HG03196 (cell line): ENCODE data around the gene CENPC.
"Not testable (repeated sequence)": the region's sequence is repeated elsewhere in the genome, so short reads cannot be mapped to it uniquely, and the experiment has no call there.

ENCODE experiments used
- ATAC-seq: cut with Tn5 transposase; IDR thresholded peaks from one replicate; pipeline ENCODE4 v1.9.1; 2021; ENCODE audit not compliant: unreplicated experiment

The CENPC gene

DNA sequence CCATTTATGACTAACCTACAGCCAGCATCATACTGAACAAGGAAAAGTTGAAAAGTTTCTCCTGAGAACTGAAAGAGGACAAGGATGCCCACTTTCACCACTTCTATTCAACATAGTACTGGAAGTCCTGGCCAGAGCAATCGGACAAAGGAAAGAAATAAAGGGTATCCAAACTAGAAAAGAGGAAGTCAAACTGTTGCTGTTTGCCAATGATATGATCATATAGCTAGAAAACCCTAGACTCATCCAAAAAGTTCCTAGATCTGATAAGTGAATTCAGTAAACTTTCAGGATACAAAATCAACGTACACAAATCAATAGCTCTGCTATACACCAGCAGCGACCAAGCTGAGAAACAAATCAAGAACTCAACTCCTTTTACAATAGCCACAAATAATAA, 64.5 kb downstream of the CENPC start:
- no peak for ATAC-seq

DNA sequence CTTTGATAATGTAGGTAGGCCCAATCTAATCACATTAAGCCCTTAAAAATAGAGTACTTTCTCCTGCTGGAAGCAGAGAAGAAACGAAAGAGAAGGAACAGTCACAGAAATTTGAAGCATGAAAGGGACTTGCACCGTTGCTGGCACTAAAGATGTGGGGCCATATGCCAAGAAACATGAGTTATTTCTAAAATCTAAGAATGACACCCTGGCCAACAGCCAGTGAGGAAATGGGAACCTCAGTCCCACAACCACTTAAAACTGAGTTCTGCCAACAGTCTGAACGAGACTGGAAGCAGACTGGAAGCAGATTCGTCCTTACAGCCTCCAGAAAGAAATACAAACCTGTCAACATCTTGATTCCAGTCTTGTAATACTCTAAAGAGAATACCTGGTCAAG, 70.1 kb downstream of the CENPC start:
- ATAC-seq: no peak

DNA sequence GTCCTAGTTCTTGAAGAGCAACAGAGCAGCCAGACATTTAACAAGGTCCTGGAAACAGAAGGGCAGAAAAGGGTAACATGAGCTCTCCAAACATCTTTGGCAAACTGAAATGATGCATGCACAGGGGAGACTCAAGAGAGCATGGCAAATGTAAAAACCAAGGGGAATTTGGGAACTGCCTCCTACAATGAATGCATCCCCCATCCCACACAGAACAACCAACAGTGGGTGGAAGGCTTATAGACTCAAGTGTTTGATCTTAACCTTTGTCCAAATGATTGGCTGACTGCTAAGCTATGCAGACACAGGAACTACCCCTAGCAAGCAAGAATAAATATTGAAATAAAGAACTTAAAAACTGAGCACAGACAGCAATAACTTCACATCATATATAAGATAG, 74.4 kb downstream of the CENPC start:
- no peak for ATAC-seq

DNA sequence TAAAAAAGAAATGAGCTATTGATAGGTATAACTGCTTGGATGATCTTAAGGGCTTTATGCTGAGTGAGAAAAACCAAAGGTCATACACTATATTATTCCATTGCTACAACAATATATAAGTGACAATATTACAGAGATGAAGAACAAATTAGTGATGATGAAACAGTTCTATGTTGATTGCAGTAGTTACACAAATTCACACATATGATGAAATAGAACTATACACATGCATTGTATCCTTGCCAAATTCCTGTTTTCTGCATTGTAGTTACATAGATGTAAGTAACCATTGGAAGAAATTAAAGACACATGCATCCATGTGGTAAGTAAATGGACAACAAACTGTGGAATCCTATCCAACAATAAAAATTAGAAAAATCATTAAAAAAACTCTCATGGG, 76.5 kb downstream of the CENPC start:
- no peak for ATAC-seq

DNA sequence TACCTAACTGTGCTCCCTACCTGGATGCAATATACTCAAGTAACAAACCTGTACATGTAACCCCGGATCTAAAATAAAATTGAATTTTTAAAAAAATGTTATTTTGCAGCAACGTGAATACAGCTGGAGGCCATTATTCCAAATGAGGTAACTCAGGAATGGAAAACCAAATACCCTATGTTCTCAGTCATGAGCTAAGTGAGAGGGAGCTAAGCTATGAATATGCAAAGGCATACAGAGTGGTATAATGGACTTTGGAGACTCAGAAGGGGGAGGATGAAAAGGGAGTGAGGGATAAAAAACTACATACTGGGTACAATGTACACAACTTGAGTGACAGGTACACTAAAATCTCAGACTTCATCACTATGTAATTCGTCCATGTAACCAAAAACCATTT, 78.6 kb downstream of the CENPC start:
- ATAC-seq: no peak

DNA sequence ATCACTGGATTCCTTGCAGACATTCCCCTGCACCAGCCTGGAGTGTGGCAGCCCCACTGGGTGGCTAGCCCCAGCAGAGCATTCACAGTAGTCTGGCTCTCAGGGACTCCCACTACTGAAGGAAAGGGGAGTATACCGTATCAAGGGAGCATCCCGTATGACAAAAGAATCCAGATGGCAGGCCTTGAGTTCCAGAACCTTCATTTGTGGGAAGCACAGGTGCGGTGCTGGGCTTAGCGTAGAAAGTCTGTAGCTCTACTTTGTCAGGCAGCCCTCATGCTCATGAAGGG, 79.6 kb downstream of the CENPC start:
- no peak for ATAC-seq

DNA sequence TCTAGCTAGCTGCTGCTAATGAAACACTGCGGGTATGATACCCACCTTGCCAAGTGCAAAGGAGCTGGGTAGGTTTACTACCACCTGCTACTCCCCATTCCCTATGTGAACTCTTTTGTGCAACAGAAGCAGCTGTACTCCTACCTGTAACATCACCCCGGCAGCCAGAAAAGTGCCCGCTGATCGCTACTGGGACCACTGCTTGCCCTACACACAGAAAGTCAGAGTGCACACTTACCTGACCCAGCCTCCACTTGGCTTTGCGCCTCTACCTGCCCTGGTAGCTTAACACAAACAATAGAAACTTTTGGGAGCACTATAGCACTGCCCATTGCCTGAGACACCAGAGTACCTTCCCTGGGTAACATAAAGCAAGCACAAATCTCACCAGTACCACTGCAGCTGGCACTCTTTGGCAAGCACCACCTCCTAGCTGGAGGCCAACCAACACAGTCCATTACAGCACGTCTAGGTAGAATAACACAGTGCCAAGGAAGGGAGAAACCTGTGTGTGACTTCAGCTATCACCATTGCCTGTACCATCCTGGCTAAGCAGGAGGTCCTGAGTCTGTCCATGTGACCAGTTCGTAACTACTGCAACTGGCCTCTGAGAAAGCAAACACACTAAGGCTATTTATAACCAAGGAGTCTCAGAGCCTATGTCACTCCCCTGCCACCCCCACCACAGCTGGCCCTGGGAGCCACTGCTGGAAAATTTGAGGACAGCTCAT, 80.1 kb downstream of the CENPC start:
- ATAC-seq: no peak

DNA sequence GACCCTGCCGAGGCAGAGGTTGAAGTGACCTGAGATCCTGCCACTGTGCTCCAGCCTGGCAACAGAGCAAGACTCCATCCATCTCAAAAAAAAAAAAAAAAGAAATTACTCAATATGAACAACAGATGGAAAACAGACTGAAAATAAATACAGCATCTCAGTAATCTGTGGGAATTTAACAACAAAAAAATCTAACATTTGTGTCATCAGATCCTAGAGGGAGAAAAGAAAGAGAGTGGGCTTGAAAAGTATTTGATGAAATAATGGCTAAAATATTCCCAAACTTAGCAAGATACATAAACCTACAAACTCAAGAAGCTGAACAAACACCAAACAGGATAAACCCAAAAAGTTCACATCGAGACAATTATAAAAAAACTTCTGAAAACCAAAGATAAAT, 84.7 kb downstream of the CENPC start:
- no peak for ATAC-seq

DNA sequence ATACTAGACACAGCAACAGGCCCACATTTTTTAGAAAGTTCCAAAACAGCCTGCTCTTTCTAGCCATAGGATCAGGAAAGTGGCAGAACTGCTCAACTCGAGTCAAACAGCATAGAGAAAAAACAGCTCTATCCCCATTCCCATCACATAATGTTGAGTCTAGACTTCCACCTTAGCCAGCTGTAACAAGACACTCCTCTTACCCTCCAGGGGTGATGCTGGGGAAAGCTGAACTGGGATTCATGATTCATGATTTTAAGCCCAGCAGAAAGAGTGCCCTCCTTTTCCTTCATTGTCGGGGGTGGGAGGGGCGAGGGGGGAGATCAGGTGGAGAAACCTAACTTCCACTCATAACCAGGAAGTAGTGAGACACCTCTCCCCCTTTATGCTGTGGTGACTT, 86.1 kb downstream of the CENPC start:
- ATAC-seq: no peak

DNA sequence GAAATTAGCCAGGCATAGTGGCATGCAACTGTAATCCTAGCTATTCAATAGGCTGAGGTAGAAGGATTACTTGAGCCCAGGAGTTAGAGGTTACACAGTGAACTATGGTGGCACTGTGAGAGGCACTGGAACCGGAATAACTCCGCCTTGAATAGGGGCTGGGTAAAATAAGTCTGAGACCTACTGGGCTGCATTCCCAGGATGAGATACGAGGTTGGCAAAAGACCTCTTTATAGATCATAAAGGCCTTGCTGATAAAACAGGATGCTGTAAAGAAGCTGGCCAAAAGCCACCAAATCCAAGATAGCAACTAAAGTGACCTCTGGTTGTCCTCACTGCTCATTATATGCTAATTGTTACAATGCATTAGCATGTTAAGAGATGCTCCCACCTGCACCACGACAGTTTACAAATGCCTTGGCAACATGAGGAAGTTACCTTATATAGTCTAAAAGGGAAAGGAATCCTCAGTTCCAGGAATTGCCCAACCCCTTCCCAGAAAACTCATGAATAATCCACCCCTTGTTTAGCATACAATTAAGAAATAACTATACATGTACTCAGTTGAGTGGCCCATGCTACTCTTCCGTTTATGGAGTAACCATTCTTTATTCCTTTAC, 88.6 kb downstream of the CENPC start:
- no peak for ATAC-seq

DNA sequence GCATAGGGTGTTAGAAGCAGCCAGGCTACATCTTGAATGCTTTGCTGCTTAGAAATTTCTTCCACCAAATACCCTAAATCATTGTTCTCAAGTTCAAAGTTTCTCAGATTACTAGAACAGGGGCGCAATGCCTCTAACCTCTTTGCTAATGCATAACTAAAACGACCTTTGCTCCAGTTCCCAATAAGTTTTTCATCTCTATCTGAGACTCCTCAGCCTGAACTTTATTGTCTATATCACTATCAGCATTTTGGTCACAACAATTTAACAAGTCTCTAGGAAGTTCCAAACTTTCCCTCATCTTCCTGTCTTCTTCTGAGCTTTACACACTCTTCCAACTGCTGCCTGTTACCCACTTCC, 92.5 kb downstream of the CENPC start:
- not testable (repeated sequence) for ATAC-seq

DNA sequence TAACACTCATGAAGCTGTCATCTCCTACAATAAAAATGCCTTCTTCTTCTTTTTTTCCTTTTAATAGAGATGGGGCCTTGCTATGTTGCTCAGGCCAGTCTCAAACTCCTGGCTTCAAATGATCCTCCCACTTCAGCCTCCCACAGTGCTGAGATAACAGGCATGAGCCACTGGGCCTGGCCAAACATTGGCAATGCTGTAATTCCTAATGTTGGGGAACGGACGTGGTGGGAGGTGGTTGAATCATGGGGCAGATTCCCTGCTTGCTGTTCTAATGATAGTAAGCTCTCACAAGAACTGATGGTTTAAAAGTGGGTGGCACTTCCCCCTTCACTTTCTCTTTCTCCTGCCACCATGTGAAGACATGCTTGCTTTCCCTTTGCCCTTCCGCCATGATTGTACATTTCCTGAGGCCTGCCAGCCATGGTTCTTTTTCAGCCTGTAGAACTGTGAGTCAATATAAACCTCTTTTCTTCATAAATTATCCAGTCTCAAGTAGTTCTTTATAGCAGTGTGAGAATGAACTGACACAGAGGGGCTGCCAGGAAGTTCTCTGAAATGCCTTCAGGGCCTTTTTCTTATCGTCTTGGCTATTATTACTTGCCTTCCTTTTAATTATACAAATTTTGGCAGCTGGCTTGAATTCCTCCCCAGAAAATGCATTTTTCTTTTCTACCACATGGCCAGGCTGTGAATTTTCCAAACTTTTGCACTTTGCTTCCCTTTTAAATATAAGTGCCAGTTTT, 93.0 kb downstream of the CENPC start:
- no peak for ATAC-seq

DNA sequence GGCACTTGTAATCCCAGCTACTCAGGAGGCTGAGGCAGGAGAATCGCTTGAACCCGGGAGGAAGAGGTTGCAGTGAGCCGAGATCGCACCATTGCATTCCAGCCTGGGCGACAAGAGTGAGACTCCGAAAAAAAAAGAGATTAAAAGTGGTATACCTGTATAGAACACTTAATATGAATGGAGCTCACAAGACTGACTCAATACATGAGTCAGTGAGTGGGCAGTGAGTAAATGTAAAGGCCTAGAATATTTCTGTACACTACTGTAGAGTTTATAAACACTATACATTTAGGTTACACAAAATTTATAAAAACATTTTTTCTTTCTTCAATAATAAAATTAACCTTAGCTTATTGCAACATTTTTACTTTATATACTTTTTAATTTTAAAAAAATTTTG, 93.8 kb downstream of the CENPC start:
- no peak for ATAC-seq

DNA sequence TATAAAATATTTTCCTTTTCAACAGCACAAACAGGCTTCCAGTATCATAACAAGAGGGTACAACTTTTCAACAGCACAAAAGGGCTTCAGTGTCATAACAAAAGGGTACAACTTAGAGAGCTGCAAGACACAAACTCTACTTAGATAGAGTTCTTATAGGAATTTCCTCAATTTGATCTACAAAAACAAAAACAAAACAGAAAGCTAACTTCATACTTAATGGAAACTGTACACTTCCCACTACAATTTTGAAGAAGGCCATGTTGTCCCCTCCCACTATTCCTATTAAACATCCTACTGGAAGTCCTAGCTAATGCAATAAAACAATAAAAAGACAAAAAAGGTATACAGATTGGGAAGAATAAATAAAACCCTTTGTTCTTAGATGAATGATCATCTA, 96.7 kb downstream of the CENPC start:
- no peak for ATAC-seq

DNA sequence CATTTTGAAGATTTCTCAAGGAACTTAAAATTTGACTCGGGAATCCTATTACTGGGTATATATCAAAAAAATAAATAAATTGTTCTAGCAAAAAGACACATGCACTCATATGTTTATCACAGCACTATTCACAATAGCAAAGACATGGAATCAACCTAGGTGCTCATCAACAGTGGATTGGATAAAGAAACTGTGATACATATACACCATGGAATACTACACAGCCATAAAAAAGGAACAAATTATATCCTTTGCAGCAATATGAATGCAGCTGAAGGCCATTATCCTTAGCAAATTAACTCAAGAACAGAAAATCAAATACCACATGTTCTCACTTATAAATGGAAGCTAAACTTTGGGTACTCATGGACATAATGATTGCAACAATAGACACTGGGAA, 97.4 kb downstream of the CENPC start:
- ATAC-seq: no peak

DNA sequence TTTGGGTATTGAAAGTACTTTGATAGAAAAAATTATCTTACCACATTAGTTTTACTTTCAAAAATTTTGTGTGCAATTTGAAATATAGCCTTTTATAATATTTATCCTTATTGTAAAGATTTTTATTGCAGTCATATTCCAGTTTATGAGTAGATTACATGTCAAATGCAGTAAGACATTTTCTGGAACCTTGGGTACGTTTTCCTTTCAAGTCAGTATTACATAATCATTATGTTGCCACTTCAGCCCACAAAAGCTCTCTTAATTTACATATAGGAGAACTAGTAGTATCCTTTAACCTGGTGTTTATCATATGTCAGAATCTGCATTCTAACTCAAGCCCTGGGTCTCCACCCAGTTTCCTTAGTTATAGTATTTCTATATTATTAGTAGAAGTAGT, 98.5 kb downstream of the CENPC start:
- no peak for ATAC-seq

DNA sequence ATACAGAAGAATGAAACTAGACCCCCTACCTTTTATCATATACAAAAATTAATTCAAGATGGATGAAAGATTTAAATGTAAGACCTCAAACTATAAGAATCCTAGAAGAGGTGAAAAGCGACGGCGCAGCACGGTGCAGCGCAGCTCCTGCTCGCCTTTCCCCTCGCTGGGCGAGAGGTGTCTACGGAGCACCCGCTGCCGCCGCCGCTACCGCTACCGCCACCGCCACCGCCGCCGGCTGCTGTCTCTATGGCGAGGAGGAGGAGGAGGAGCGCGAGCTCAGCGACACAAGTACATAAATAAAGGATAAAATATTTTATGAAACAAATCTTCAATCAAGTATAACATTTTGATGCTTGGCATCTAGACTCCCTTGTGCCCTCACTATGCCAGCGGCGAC, 99.4 kb downstream of the CENPC start:
- ATAC-seq: not testable (repeated sequence)

DNA sequence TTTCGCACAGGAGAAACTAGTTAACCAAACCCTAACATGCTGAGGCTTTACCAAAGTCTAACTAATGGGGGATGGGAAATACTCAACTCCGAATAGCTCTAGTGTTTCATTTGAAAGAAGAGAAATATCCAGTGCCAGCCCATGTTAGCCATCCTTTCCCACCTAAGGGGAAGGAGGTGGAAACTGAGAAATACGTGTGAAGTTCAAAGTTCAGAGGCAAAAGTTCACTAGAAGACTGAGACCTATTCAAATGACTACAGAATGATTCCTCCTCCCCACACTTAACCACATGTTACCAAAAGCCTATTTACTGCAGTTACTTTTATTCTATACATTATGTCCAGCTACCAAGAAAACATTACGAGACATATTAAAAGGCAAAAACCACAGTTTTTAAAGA, 106.3 kb downstream of the CENPC start:
- ATAC-seq: no peak

DNA sequence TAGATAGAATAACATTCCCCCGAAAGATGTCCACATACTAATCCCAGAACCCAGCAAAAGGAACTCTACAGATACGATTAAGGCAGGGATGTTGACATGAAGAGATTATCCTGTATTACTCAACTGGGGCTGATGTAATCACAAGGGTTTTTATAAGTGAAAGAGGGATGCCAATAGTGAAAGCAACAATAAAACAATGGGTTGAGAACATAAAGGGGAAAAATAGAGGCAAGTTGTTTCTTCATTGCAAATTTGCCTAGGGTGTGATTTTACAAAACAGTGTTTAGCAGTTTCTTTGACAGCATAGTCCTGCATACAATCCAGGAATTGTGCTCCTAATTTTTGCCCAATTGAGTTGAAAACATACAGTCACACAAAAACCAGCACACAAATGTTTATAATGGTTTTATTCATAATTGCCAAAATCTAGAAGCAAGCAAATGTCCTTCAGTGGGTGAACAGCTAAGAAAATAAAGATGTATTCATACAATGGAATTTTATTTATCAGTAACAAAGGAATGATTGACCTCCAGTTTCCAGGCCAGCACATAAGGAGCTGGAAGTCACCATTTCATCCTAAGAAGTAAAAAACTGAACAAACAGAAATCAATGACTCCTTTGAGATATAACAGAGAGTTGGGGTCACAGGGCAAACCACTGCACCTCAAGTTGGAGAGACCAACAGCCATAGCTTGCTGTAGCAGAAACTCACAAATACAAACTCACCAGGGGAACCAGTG, 107.2 kb downstream of the CENPC start:
- no peak for ATAC-seq

DNA sequence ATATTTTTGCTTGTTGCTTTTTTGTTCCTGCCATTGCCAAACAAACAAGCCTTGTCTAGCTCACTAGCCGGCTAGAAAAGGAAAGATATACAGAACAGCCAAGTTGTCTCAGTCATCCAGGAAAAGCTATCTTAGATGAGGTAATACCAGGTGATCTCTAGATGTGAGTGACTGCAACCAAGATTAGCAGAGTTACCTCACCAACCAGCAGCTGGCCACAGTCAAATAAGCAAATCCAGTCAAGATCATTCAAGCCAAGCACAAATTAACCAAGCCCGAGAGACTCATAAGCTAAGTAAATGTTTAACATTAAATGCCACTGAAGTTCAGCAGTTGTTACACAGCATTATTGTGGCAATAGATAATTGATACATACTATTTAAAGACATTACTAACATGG, 108.6 kb downstream of the CENPC start:
- peak; percentile 94 for ATAC-seq

DNA sequence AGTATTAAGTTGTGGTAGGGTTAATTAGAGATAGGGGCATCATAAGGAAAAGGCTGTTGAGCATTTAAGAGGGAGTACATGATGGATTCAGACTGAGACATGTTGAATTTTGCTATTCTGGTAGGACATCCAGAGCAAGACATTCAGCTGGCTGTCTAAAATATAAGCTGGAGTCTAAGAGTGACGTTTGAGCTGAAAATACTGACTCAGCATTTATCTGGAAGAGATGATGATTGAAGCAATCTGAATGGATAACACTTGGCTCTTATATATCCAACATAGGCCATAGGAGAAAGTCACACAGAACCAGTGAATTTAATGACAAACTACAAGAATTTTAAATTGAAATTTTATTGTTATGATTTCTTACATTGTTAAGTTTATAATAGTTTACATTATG, 114.3 kb downstream of the CENPC start:
- ATAC-seq: no peak

DNA sequence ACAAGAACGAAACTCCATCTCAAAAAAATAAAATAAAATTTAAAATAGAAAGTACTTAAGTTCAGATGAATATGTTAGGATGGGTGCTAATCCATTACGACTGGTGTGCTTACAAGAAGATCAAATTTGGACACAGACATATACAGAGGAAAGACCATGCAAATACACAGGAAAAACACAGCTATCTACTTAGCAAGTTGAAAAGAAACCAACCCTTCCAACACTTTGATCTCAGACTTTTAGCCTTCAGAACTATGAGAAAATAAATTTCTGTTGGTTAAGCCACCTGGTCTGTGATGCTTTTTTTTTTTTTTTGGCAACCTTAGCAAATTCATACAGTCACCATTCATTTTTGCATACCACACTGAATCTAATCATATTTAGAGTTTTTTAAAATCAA, 116.5 kb downstream of the CENPC start:
- no peak for ATAC-seq
